ENCODE measurements around the gene CPNE1. TPM values are rescaled to one million over a fixed set of nuclear protein-coding genes. Genes with fewer than 3 reads are reported as not detected.

Gene CPNE1
- total RNA-seq, 1 experiment from 2014 or later = 217 TPM

- no peaks in the 10 kb centered on the region for H3K9me3 ChIP-seq (ENCODE audit: control insufficient read depth, insufficient read depth, low read depth, low read length)
- H3K27ac ChIP-seq (ENCODE audit: low read length) = no peak overlapping the region
- DNase-seq (ENCODE audit: low read depth, low spot score) (no peak), ATAC-seq (no peak)
- H3K4me1 ChIP-seq (ENCODE audit: control insufficient read depth, insufficient read depth, low read length) = no peaks in the 10 kb centered on the region
- TF ChIP-seq CTCF (IDR thresholded peaks at IDR 0.05) (no peak), REST (IDR thresholded peaks at IDR 0.05; ENCODE audit: insufficient read depth in 1 of 2, low read depth in 2 of 2, low read length in 1 of 2) (no peak)
- CTCF ChIA-PET = no interaction called here
- POLR2A ChIA-PET = no interaction called here
- no peaks in the 10 kb centered on the region for H3K27me3 ChIP-seq (ENCODE audit: control insufficient read depth, insufficient read depth, low read length)
- BruUV-seq (replicated peaks) = no TSS peak
- intact Hi-C loops (cut with micrococcal nuclease; ENCODE audit: unreplicated experiment) (no loop called here), in situ Hi-C loops (cut with HindIII; ENCODE audit: low pct_unique_long_range_greater_than_20kb, low sequenced_read_pairs) (no loop called here)
- no peak overlapping the region for H3K4me3 ChIP-seq (ENCODE audit: low read depth in 2 of 2, low read length in 2 of 2)
- peaks cover 1% of the 10 kb centered on the region; the same call in 1 of the 2 replicates for H3K36me3 ChIP-seq (ENCODE audit: control insufficient read depth, insufficient read depth, low read length)
Observed at GRCh38 chr20:35635652-35636051, 29.0 kb downstream of the CPNE1 start.

DNA sequence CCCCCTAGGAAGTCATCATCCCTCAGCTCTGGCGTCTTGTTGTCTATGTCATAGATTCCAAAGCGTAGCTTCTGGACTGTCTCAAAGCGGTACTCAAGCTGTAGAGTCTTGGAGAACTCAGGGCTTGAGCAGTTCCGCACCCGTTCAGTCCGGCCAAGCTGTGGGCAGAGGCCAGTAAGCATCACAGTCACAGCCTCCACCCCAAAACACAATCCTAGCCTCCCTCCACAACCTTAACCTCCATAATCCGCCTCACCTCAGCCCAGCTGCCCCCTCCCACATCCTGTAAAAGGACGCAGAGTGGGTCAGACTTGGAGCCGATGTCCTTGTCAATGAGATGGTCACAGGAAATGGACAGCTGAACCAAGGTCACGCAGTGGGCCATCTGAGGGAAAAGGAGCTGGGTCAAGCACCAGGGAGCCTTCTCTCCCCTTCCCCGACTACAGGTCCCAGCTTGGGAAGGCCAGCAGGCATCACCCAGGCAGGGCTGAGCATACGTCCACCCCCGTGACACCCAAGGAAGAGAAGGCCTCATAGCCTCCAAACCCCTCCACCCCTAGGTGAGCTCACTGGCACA, 32.1 kb downstream of the CPNE1 start:
- no peaks in the 10 kb centered on the region for H3K4me1 ChIP-seq (ENCODE audit: control insufficient read depth, insufficient read depth, low read length)
- in situ Hi-C loops (cut with HindIII; ENCODE audit: low pct_unique_long_range_greater_than_20kb, low sequenced_read_pairs) (no loop called here), intact Hi-C loops (cut with micrococcal nuclease; ENCODE audit: unreplicated experiment) (no loop called here)
- H3K9me3 ChIP-seq (ENCODE audit: control insufficient read depth, insufficient read depth, low read depth, low read length) = no peaks in the 10 kb centered on the region
- TF ChIP-seq SIN3A (IDR thresholded peaks at IDR 0.05; ENCODE audit: borderline replicate concordance, insufficient read depth, low read depth, low read length) (no peak), REST (IDR thresholded peaks at IDR 0.05; ENCODE audit: insufficient read depth in 1 of 2, low read depth in 2 of 2, low read length in 1 of 2) (no peak)
- no peak for ATAC-seq
- H3K27ac ChIP-seq (ENCODE audit: low read length) = no peak overlapping the region
- ChIA-PET POLR2A (no interaction called here), CTCF (no interaction called here)
- H3K36me3 ChIP-seq (ENCODE audit: control insufficient read depth, insufficient read depth, low read length) = peaks cover 8% of the 10 kb centered on the region
- no peak overlapping the region for H3K4me3 ChIP-seq (ENCODE audit: low read depth in 2 of 2, low read length in 2 of 2)
- no peak for DNase-seq (ENCODE audit: low read depth, low spot score)
- H3K27me3 ChIP-seq (ENCODE audit: control insufficient read depth, insufficient read depth, low read length) = no peaks in the 10 kb centered on the region
- BruUV-seq (replicated peaks) = no TSS peak
